ENCODE results near the gene FKBP2.

The FKBP2 gene

DNA sequence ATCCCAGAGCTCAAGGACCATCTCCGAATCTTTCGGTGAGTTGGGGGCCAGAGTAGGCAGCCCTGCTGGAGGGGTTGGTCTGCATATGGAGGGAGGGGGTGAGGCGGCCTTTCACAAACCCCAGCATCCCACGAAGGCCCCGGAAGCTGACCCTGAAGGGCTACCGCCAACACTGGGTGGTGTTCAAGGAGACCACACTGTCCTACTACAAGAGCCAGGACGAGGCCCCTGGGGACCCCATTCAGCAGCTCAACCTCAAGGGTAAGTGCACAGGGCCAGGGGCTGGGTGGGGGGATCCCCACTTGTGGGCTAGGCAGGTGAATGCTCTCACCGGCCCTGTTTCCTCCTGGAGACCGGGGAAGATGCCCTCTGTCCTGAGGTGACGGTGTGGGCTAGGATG is 21.1 kb upstream of the FKBP2 start:
- DNase-seq = no peak

DNA sequence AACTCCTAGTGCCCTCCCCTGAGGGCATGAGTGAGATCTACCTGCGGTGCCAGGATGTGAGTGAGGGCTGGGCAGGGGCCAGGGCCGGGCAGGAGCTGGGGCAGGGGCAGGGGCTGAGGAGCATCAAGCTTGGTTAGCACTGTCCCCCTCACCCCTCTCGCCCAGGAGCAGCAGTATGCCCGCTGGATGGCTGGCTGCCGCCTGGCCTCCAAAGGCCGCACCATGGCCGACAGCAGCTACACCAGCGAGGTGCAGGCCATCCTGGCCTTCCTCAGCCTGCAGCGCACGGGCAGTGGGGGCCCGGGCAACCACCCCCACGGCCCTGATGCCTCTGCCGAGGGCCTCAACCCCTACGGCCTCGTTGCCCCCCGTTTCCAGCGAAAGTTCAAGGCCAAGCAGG is 20.6 kb upstream of the FKBP2 start:
- DNase-seq = no peak

DNA sequence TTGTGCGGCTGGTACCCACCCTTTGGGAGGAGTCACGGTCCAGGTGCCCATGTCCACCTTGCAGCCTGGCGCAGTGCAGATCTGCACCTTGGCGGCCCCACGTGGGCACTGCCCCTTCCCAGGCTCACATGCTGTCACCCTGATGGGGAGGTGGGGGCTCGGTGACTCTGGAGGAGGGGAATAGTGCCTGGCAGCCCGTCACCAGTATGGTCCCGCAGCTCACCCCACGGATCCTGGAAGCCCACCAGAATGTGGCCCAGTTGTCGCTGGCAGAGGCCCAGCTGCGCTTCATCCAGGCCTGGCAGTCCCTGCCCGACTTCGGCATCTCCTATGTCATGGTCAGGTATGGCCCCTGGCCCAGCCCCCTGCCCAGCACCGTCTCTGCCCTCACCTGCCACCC is 20.1 kb upstream of the FKBP2 start:
- no peak for DNase-seq

DNA sequence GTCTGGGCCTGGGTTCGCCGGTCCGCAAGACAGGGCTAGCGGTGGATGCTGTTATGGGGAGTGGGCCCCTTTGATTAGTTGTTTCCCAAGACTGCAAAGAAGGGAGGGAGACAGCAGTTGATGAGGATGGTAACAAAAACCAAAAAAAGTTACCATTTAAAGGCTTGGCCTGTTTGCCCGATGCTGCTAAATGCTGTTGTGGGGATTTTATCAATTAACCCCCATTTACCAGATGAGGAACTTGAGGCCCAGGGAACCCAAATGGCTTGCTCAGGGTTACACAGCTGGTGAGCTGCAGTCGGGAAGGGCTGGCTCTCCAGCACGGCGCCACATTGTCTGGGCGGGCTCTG is 18.3 kb upstream of the FKBP2 start:
- no peak for DNase-seq

DNA sequence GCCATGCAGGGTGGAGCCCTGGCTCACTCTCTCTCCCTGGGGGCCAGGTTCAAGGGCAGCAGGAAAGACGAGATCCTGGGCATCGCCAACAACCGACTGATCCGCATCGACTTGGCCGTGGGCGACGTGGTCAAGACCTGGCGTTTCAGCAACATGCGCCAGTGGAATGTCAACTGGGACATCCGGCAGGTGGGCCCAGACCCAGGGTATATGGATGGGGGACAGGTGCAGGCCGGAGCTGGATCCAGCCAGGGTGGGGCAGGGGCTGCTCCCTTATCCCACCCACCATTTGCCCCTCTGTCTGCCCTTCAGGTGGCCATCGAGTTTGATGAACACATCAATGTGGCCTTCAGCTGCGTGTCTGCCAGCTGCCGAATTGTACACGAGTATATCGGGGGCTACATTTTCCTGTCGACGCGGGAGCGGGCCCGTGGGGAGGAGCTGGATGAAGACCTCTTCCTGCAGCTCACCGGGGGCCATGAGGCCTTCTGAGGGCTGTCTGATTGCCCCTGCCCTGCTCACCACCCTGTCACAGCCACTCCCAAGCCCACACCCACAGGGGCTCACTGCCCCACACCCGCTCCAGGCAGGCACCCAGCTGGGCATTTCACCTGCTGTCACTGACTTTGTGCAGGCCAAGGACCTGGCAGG is 17.8 kb upstream of the FKBP2 start:
- DNase-seq = no peak

DNA sequence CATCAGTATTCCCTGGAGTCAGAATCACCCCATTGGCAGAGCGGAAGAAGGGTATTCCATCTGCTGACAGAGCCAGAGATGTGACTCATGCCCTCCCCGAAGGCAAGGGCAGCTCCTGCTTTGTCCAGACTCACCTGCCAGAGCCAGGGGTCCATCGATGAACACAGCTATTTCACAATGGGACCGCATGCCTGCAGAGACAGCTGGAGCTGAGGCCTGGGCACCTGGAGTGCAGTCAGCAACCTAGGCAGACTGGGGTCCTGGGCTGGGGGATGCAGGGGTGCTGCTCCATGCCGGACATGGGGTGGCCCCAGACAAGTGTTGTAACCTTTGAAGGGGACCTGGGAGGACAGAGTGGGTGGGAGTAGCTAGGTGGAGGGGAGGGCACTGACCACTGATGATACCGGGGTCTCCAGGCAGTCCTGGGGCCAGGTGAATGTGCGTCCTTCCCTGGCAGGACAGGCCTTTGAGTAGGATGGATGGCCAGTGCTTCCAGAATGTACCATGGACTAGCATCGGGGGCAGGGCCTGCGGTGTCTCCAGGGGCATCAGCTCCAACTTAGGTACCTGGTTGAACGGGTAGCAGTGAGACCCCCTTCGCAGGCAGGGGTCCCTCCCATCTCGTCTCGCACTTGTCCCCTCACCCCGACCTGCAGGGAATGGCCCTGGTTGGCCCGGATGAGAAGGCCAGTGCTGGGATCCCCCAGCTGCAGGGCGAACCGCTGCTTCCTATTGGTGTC is 16.6 kb upstream of the FKBP2 start:
- no peak for DNase-seq

DNA sequence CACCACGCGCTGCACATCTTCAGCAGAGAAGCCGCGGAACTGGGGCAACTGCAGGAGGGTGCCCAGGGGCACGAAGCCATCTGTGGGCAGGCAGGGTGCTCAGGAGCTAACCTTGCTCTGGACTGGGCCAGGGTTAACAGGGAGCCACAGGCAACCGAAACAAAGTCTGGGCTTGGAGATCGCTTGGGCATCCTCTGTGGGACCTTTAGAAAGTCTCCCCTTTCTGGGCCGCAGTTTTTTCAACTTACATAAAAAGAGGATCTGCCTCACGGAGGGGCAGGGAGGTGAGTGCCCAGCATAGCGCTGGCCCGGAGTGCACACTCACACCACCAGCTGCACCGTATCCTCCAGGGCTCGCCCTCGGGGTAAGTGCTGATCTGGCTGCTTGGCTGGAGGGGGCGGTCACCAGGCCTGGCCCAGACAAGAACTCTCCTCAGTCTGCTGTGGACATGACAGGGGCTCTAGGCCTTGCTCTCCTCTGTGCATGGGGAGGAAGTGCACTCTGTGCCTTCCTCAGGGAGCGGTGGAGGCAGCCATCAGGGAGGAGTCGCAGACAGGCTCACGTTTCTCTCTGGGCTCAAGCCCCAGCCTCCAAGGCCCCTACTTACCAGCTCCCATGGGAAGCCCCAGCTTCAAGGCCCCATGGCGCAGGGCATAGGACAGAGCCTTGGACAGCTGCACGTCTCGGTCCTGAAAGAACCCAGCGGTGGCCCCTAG is 15.8 kb upstream of the FKBP2 start:
- DNase-seq = no peak

DNA sequence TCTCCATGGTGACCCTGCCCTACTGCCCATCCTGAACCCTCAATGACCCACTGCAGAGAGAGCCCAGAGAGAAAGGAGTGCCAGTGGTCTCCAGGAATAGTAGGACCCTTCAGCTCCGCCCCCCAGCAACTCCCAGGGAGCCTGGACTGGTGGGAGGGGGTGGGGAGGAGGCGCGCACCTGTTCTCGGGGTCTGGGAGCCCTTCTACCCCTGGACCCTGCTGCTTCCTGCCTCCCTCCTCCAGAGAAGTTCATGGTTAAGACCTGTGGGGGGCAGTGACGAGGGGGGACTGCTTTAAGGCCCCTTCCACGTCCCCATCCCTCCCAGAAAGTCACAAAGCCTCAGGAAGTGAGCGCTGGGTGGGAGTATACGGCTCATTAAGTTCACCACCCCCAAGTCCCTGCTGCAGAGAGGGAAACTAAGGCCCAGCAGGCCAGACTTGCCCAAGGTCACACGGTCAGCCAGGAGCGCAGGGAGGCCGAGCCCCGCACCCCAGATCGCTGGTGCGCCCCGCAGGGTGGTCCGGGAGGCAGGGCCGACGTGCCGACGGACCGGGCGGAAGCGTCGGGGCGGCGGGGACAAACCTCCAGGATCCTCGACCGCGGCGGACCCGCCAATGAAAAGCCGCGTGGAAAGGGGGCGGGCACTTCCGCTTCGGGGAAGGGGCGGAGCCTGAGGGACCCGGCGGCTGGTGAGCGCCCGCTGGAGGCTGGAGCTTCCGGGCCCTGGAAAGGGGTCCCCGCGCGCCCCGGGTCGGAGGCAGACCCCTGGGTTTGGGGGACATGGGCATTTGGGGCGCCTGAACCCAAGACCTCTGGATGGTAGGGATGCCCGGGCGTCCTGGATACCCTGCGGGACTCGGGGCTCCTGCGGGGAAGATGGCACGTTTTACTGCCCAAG is 15.0 kb upstream of the FKBP2 start, which contains the start of the genes NUDT22 and TRPT1:
Gene NUDT22 (plus strand): TSS at position 667 of the 899 bp plus-strand sequence. CDS start 379 bp downstream, outside the sequence.
Gene TRPT1 (minus strand): TSS at position 579 of the 899 bp plus-strand sequence. CDS start 326 bp downstream, at position 253.
- peak; percentile 95 for DNase-seq

DNA sequence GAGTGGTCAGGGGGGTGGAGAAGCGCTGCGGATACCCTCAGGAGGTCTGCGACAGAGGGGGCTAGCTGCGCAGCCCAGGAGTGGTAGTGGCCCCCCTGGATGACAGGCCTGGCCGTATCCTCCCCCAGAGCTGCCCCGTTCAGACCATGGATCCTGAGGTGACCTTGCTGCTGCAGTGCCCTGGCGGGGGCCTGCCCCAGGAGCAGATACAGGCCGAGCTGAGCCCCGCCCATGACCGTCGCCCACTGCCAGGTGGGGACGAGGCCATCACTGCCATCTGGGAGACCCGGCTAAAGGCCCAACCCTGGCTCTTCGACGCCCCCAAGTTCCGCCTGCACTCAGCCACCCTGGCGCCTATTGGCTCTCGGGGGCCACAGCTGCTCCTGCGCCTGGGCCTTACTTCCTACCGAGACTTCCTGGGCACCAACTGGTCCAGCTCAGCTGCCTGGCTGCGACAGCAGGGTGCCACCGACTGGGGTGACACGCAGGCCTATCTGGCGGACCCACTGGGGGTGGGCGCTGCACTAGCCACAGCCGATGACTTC is 14.3 kb upstream of the FKBP2 start:
- peak; percentile 71 for DNase-seq

DNA sequence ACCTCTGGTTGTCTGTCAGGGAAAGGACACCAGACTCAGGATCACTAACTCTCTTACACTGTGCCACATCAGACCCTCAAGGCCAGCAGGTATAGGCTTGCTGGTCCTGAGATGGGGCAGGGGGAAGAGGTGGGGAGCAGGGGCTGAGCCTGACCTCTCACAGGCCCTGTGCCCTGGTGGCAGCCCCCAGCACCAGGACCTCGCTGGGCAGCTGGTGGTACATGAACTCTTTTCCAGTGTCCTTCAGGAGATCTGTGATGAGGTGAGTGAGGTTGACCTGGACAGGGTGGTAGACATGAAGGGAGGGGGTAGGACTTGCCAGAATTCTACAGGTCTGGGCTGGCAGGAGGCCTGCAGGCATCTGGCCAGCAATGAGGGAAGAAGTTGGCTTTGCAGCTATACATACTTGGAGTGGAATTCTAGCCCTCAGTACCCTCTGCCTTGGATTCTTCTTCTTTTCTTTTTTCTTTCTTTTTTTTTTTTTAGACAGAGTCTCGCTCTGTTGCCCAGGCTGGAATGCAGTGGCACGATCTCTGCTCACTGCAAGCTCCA is 13.4 kb upstream of the FKBP2 start:
- DNase-seq = no peak

DNA sequence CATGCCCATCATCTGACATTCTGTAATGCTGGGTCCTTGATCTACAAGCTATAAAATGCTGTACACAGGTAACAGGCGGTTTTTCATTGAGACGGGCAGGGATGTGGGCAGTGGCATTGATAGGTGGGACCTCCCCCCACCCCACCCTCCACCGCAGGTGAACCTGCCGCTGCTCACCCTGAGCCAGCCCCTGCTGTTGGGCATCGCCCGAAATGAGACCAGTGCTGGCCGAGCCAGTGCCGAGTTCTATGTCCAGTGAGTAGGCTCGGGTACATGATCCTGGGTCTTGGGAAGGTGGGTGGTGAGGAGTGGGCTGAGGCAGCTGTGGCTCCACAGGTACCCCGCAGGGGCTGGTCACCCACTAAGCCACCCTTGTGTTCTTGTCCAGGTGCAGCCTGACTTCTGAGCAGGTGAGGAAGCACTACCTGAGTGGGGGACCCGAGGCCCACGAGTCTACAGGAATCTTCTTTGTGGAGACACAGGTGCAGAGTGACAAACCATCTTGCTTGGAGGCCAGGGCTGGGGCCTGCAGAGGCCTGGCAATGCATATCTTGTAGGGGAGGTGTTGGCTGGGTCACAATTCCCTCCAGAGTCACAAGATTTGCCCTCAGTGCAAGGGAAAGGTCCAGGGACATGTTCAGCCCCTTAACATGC is 11.7 kb upstream of the FKBP2 start:
- DNase-seq = no peak

DNA sequence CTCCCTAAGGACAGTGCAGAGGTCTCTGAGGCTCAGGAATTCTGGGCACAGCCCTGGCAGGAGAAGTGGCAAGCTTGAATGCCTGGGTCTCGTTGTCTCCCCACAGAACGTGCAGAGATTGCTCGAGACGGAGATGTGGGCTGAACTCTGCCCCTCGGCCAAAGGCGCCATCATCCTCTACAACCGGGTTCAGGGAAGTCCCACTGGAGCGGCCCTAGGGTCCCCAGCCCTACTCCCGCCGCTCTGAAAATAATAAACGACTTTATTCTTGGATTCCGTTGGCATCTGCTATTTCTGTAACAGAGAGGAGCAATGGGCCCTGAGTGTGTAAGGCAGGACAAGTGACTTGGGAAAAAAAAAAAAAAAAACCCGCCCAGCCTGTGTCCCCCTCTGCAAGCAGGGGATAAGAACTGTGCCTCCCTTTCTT is 11.1 kb upstream of the FKBP2 start:
- DNase-seq = no peak

DNA sequence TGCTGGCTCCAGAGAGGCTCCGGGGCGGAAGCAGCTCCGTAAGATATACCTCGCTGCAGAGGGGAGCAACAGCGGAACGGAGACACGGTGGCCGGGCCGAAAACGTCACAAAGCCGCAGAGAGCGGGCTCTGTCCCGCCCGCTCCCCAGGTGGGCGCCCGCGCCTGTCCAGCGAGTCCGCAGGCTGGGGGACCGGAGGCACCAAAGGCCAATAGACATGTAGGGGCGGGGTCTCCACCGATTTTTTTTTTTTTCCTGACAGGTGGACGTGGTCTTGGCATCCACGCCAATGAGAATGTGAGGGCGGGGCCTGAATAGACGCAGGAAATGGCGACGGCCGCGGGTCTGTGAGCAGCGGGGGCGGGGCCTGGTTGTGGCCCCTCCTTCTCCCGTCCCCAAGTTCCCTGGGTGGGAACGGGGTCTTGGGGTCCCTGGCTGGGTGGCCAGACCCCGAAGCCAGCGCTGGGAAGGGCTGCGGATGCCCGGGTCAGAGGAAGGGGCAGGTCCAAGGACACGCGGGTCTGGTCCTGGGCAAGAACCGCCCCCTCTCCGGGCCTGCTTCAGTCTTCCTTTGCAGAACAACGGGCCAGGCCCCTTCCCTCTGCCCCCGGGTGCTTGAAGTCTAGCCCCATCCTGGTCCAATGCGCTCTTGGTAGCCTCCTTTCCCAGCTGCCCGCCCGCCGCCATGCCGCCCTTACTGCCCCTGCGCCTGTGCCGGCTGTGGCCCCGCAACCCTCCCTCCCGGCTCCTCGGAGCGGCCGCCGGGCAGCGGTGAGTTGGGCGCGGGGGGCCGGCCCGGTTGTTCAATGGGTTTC is 10.5 kb upstream of the FKBP2 start, which contains the start of gene DNAJC4:
Gene DNAJC4 (plus strand): TSS at position 378 of the 814 bp plus-strand sequence. CDS start 307 bp downstream, at position 685.
- peak; percentile 94 for DNase-seq

DNA sequence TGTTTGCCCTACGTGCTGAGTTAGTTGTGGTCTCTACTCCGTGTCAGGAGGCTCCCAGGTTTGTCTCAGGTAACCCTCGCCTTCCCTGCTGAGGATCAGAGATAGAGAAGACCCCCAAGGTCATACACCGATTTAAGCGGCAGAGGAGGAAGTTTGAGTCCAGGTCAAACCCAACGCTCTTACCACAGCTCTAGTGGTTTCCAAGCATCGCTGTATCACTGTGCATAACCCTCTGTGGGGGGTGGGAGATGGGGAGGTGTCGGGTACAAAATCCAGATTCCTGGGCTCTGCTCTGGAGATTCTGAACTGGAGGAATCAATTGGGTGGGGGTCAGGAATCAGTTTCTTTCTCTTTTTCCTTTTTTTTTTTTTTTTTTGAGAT is 9.9 kb upstream of the FKBP2 start:
- DNase-seq = no peak

DNA sequence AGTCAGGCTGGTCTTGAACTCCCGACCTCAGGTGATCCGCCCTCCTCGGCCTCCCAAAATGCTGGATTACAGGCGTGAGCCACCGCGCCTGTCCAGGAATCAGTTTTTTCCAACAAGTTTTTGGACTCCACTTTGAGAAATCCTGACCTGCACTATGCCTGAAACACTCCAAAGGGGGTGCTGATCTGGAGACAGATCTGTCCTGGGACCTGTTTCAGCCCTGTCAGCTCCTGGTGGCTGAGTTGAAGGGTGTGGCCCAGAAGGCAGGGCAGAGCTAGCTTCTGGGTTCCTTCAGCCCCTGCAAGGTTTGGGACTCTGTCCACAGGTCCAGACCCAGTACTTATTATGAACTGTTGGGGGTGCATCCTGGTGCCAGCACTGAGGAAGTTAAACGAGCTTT is 9.3 kb upstream of the FKBP2 start:
- DNase-seq = no peak

DNA sequence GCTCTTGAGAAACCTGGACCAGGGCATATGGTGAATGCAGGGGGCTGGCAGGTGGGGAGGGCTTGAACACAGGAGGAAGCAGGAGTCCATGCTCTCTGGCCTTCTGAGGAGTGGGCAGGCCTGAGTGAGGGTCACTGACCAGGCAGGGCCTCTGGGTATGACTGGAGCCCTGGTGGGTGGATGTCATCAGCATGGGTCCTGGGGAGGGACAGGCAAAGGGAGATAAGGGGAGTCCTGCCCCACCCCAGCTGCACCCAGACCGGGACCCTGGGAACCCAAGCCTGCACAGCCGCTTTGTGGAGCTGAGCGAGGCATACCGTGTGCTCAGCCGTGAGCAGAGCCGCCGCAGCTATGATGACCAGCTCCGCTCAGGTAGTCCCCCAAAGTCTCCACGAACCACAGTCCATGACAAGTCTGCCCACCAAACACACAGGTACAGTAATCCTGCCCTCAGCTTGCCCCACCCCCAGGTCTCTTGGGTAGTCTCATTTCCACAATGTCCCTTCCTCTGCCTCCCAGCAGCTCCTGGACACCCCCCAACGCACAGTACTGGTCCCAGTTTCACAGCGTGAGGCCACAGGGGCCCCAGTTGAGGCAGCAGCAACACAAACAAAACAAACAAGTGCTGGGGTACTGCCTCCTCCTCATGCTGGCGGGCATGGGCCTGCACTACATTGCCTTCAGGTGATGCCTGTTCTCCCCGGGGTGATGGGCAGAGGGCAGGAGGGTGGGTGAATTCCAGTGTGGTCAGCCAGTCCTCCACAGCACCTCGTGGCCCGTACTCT is 8.5 kb upstream of the FKBP2 start:
- no peak for DNase-seq

DNA sequence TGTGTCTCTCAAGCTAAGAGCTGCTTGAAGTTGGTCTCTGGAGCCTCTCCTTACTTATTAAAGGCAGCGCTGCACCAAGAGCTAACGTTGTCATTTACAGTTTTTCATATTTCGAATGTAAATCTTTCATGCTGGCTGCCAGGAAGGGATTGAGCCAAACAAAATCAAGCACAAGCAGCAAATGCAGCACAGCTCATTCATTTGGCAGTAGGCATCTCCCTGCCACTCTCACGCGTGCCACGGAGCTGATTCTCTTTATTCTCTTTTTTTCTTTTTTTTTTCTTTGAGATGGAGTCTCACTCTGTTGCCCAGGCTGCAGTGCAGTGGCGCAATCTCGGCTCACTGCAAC is 8.0 kb upstream of the FKBP2 start:
- DNase-seq = no peak

DNA sequence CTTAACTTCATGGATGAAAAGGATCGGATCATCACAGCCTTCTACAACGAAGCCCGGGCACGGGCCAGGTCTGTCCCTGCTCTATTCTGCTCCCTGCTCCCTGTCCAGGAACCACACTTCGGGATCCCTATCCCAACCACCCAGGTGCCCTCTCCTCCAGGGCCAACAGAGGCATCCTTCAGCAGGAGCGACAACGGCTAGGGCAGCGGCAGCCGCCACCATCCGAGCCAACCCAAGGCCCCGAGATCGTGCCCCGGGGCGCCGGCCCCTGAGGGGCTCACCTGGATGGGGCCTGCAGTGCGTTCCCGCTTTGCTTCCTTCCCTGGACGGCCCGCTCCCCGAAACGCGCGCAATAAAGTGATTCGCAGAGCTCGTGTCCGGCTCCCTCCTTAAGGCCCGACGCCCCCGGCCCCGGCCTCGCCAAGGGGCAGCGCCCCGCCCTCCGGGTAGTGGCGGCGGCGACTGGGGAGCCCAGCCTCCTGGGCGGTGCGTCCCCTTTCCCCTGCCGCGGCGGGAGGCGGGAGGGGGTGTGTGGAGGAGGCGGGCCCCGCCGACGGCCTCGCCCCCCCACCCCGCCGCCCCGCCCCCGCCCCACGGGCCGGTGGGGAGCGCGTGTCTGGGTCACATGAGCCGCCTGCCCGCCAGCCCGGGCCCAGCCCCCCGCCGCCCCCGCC is 6.8 kb upstream of the FKBP2 start, which contains the start of gene VEGFB:
Gene VEGFB (plus strand): TSS at position 672 of the 674 bp plus-strand sequence. CDS start 250 bp downstream, outside the sequence.
- DNase-seq = peak; percentile 85
